GM12873 (cell line): ENCODE measurements around the gene CCDC9B.

Experiments
- CTCF ChIP-seq: IDR thresholded peaks from 2 replicates; pipeline ENCODE4 v1.5.1; 2012; ENCODE audit warnings: low read depth, mild to moderate bottlenecking, moderate library complexity, low read length, control low read depth; ENCODE audit not compliant: insufficient read depth; ENCODE audit errors: missing control alignments

CCDC9B gene

GRCh38 chr15:40340740-40341400 is at the start of gene CCDC9B:
Gene CCDC9B (minus strand): TSS chr15:40340939. CDS start chr15:40340819, 120 bp downstream.
- no peak for TF ChIP-seq CTCF

GRCh38 chr15:40389824-40390595 is 49.3 kb upstream of the CCDC9B start:
- TF ChIP-seq CTCF, result no peak

- TF ChIP-seq CTCF, result no peak
These were observed 48.4 kb upstream of the CCDC9B start for GRCh38 chr15:40388941-40389823.

GRCh38 chr15:40386480-40386879 is 45.7 kb upstream of the CCDC9B start:
- TF ChIP-seq CTCF, result no peak

- no peak for TF ChIP-seq CTCF
These were observed 42.1 kb upstream of the CCDC9B start, which contains the start of gene KNSTRN for GRCh38 chr15:40382580-40383456. Gene KNSTRN (plus strand): TSS chr15:40382721. CDS start chr15:40382836, 115 bp downstream.

GRCh38 chr15:40381818-40382529 is 41.2 kb upstream of the CCDC9B start:
- no peak for TF ChIP-seq CTCF
